K562 (cell line): ENCODE measurements around the gene ACTR5. TPM values are rescaled to one million over a fixed set of nuclear protein-coding genes. Genes with fewer than 3 reads are reported as not detected.

ENCODE experiments used
- ARHGAP35 ChIP-seq: fragments of 450-650 bp; IDR thresholded peaks from 2 replicates; pipeline ENCODE4 v1.6.1; 2018; ENCODE audit not compliant: partially characterized antibody
- BDP1 ChIP-seq: IDR thresholded peaks from 3 replicates; pipeline ENCODE4 v1.6.1; 2011; ENCODE audit not compliant: insufficient read length, insufficient read depth
- CXXC5 ChIP-seq: fragments of 250-450 bp; sonication (Bioruptor Pico); IDR thresholded peaks from 2 replicates; pipeline ENCODE4 v1.8.0; 2022; ENCODE audit warnings: inconsistent platforms, mild to moderate bottlenecking, moderate library complexity
- GABPB2 ChIP-seq: fragments of 250-450 bp; sonication (Bioruptor Pico); conservative IDR thresholded peaks from 2 replicates; pipeline ENCODE4 v1.5.1; 2021; ENCODE audit warnings: mild to moderate bottlenecking
- HMG20B ChIP-seq: fragments of 250-450 bp; sonication (Bioruptor Pico); IDR thresholded peaks from 2 replicates; pipeline ENCODE4 v1.5.0; 2021; ENCODE audit warnings: mild to moderate bottlenecking
- HNRNPL ChIP-seq: fragments of 200-400 bp; formaldehyde crosslinking; IDR thresholded peaks from 2 replicates; pipeline ENCODE4 v1.6.1; 2017; ENCODE audit warnings: low read depth, mild to moderate bottlenecking, low read length
- NEUROD1 ChIP-seq: fragments of 150-350 bp; IDR thresholded peaks from 2 replicates; pipeline ENCODE4 v1.6.1; 2014; ENCODE audit warnings: borderline replicate concordance, low read length, low read depth; ENCODE audit not compliant: partially characterized antibody
- NRF1 ChIP-seq, 2 experiments: fragments of 450-650 bp; IDR thresholded peaks in 1 of 2; conservative IDR thresholded peaks in 1 of 2; 2 replicates each; pipeline ENCODE4 v1.6.1; 2014; ENCODE audit warnings: mild to moderate bottlenecking in 2 of 2
- POLR3G ChIP-seq: IDR thresholded peaks from 2 replicates; pipeline ENCODE4 v1.6.1; 2011; ENCODE audit not compliant: insufficient read length, insufficient replicate concordance; ENCODE audit errors: extremely low read depth
- SRSF7 ChIP-seq: fragments of 200-400 bp; formaldehyde crosslinking; optimal IDR thresholded peaks from 2 replicates; pipeline ENCODE3; 2017; ENCODE audit warnings: mild to moderate bottlenecking, low read depth, low read length
- STAG1 ChIP-seq: sonication (generic); formaldehyde crosslinking; IDR thresholded peaks from 2 replicates; pipeline ENCODE4 v1.5.0; 2020; ENCODE audit warnings: missing genetic modification reagents, borderline replicate concordance
- WHSC1 ChIP-seq: IDR thresholded peaks from one replicate; pipeline ENCODE4 v1.6.1; 2012; ENCODE audit warnings: low read length, control low read depth, inconsistent platforms
- ZFP36 ChIP-seq: fragments of 150-350 bp; IDR thresholded peaks from 2 replicates; pipeline ENCODE4 v1.6.1; 2018; ENCODE audit warnings: low read length, low read depth; ENCODE audit not compliant: partially characterized antibody
- ZFX ChIP-seq: sonication (generic); formaldehyde crosslinking; IDR thresholded peaks from 2 replicates; pipeline ENCODE4 v1.8.0; 2022; ENCODE audit warnings: mild to moderate bottlenecking, missing genetic modification reagents, moderate library complexity
- ZNF75A ChIP-seq: fragments of 450-650 bp; formaldehyde crosslinking; IDR thresholded peaks from 2 replicates; pipeline ENCODE4 v1.4.0; 2020; ENCODE audit warnings: mild to moderate bottlenecking
- ZNF79 ChIP-seq: fragments of 250-450 bp; sonication (Bioruptor Pico); IDR thresholded peaks from 2 replicates; pipeline ENCODE4 v1.4.0; 2020; ENCODE audit warnings: low read depth, mild to moderate bottlenecking, moderate library complexity
- polyA plus RNA-seq, 8 experiments: library from polyadenylated mRNA; depleted of rRNA in 4 of 8; stranded (reverse) in 5 of 8; unstranded in 3 of 8; fragments of >200 nt; fragmentation: Nextera tagmentation in 2 of 8; fragmentation: Illumina TruSeq in 1 of 8; extraction: Ambion mirVana in 2 of 8; extraction: Trizol in 1 of 8; gene quantifications; 2 replicates each; pipeline versions ENCODE4 v1.2.1 to v1.2.3, GENCODE V29; 2011 to 2014; ENCODE audit warnings: inconsistent platforms in 1 of 8, missing spikeins in 1 of 8
- total RNA-seq, 7 experiments: library from RNA; depleted of rRNA in 6 of 7; stranded (reverse); fragments of >200 nt in 6 of 7; fragmentation: Illumina TruSeq in 2 of 7; extraction: Trizol in 2 of 7; gene quantifications; 2 replicates each; pipeline versions ENCODE4 v1.2.1 to v1.2.3, GENCODE V29; 2011 to 2021; ENCODE audit warnings: low replicate concordance in 1 of 7
- TF ChIP-seq, protein P1 (sequence below): sonication (generic); formaldehyde crosslinking; IDR thresholded peaks from 2 replicates; pipeline ENCODE4 v1.8.0; 2022; ENCODE audit warnings: mild to moderate bottlenecking, missing genetic modification reagents
- TF ChIP-seq, protein P2 (sequence below), 2 experiments: fragments of 450-650 bp in 1 of 2; sonication (generic) in 1 of 2; formaldehyde crosslinking; conservative IDR thresholded peaks; 2 replicates each; pipeline versions ENCODE4 v1.4.0 to v1.8.1; 2020 to 2022; ENCODE audit warnings: mild to moderate bottlenecking in 1 of 2, missing genetic modification reagents in 1 of 2
- TF ChIP-seq, protein P3 (sequence below), 2 experiments: fragments of 450-650 bp in 1 of 2; IDR thresholded peaks; 2 replicates each; pipeline ENCODE4 v1.6.1; 2011 to 2017; ENCODE audit warnings: low read depth in 2 of 2, antibody characterized with exemption in 1 of 2, borderline replicate concordance in 1 of 2, low read length in 1 of 2, mild to moderate bottlenecking in 1 of 2, mixed read lengths in 1 of 2; ENCODE audit not compliant: control insufficient read depth in 1 of 2
- TF ChIP-seq, protein P4 (sequence below): sonication (generic); formaldehyde crosslinking; IDR thresholded peaks from 2 replicates; pipeline ENCODE4 v1.8.1; 2023; ENCODE audit warnings: mild to moderate bottlenecking, missing genetic modification reagents, moderate library complexity

ACTR5 gene
- total and polyA plus RNA-seq, 9 of the 15 experiments (the other 6 are each of a cell fraction or from before 2014, with no cell fraction given): 0.93 to 18.8 (median 12.9) TPM

DNA sequence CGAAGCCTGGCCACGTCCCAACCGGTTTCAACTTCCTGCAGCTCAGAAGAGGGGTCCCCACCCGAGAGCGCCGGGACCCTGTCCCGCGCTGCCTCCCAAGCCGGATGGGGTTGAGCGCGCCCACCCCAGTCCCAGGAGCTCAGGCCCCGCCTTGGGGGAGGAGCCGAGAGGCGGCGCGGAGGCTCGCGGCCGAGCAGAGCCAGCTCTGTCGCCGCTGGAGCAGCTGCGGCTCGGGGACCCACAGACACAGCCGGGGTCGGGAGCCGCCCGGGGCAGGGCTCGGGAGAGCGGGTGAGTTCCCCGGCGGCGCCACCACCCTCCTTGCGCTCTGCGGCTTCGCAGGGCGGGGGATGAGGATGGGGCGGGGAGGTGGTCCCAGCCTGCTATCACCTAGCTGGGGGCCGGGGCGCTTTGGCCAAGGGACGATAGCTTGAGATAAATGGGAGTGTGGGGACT lies 57.3 kb downstream of the ACTR5 start, which contains the start of gene PPP1R16B (continued):
- TF ChIP-seq, protein P1, sequence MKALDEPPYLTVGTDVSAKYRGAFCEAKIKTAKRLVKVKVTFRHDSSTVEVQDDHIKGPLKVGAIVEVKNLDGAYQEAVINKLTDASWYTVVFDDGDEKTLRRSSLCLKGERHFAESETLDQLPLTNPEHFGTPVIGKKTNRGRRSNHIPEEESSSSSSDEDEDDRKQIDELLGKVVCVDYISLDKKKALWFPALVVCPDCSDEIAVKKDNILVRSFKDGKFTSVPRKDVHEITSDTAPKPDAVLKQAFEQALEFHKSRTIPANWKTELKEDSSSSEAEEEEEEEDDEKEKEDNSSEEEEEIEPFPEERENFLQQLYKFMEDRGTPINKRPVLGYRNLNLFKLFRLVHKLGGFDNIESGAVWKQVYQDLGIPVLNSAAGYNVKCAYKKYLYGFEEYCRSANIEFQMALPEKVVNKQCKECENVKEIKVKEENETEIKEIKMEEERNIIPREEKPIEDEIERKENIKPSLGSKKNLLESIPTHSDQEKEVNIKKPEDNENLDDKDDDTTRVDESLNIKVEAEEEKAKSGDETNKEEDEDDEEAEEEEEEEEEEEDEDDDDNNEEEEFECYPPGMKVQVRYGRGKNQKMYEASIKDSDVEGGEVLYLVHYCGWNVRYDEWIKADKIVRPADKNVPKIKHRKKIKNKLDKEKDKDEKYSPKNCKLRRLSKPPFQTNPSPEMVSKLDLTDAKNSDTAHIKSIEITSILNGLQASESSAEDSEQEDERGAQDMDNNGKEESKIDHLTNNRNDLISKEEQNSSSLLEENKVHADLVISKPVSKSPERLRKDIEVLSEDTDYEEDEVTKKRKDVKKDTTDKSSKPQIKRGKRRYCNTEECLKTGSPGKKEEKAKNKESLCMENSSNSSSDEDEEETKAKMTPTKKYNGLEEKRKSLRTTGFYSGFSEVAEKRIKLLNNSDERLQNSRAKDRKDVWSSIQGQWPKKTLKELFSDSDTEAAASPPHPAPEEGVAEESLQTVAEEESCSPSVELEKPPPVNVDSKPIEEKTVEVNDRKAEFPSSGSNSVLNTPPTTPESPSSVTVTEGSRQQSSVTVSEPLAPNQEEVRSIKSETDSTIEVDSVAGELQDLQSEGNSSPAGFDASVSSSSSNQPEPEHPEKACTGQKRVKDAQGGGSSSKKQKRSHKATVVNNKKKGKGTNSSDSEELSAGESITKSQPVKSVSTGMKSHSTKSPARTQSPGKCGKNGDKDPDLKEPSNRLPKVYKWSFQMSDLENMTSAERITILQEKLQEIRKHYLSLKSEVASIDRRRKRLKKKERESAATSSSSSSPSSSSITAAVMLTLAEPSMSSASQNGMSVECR: no peak
- no peak for TF ChIP-seq STAG1 (CRISPR knock-in tag)
- TF ChIP-seq, protein P2, sequence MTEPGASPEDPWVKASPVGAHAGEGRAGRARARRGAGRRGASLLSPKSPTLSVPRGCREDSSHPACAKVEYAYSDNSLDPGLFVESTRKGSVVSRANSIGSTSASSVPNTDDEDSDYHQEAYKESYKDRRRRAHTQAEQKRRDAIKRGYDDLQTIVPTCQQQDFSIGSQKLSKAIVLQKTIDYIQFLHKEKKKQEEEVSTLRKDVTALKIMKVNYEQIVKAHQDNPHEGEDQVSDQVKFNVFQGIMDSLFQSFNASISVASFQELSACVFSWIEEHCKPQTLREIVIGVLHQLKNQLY (CRISPR knock-in tag; conservative IDR thresholded peaks at IDR 0.05): no peak
- no peak for TF ChIP-seq NEUROD1
- peak; percentile 49; the same call in 1 of the 2 replicates for TF ChIP-seq ZFX (CRISPR knock-in tag)
- TF ChIP-seq ZNF79 (CRISPR knock-in tag): no peak
- TF ChIP-seq HMG20B: no peak
- 0 out of 4 replicates have a peak, but pooled peaks of 1 of the 2 experiments have one; percentile 12 for TF ChIP-seq NRF1 (conservative IDR thresholded peaks at IDR 0.05 in 1 of 2, IDR thresholded peaks at IDR 0.05 in 1 of 2)
- TF ChIP-seq ZNF75A (CRISPR knock-in tag): no peak
- TF ChIP-seq BDP1: no peak
- no peak for TF ChIP-seq GABPB2 (CRISPR knock-in tag)
- TF ChIP-seq SRSF7: no peak
- no peak for TF ChIP-seq ZFP36
- TF ChIP-seq, protein P3, sequence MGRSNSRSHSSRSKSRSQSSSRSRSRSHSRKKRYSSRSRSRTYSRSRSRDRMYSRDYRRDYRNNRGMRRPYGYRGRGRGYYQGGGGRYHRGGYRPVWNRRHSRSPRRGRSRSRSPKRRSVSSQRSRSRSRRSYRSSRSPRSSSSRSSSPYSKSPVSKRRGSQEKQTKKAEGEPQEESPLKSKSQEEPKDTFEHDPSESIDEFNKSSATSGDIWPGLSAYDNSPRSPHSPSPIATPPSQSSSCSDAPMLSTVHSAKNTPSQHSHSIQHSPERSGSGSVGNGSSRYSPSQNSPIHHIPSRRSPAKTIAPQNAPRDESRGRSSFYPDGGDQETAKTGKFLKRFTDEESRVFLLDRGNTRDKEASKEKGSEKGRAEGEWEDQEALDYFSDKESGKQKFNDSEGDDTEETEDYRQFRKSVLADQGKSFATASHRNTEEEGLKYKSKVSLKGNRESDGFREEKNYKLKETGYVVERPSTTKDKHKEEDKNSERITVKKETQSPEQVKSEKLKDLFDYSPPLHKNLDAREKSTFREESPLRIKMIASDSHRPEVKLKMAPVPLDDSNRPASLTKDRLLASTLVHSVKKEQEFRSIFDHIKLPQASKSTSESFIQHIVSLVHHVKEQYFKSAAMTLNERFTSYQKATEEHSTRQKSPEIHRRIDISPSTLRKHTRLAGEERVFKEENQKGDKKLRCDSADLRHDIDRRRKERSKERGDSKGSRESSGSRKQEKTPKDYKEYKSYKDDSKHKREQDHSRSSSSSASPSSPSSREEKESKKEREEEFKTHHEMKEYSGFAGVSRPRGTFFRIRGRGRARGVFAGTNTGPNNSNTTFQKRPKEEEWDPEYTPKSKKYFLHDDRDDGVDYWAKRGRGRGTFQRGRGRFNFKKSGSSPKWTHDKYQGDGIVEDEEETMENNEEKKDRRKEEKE (IDR thresholded peaks at IDR 0.05; ENCODE audit: borderline replicate concordance in 1 of 2, control insufficient read depth in 1 of 2, low read depth in 2 of 2, low read length in 1 of 2): no peak
- TF ChIP-seq CXXC5 (CRISPR knock-in tag): no peak
- no peak for TF ChIP-seq POLR3G
- TF ChIP-seq HNRNPL: no peak
- TF ChIP-seq, protein P4, sequence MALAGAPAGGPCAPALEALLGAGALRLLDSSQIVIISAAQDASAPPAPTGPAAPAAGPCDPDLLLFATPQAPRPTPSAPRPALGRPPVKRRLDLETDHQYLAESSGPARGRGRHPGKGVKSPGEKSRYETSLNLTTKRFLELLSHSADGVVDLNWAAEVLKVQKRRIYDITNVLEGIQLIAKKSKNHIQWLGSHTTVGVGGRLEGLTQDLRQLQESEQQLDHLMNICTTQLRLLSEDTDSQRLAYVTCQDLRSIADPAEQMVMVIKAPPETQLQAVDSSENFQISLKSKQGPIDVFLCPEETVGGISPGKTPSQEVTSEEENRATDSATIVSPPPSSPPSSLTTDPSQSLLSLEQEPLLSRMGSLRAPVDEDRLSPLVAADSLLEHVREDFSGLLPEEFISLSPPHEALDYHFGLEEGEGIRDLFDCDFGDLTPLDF (CRISPR knock-in tag): no peak
- no peak for TF ChIP-seq WHSC1
- no peak for TF ChIP-seq ARHGAP35
